ENCODE data around the gene MSI2. TPM values are rescaled to one million over a fixed set of nuclear protein-coding genes. Genes with fewer than 3 reads are reported as not detected.

The MSI2 gene
- total RNA-seq, 1 experiment from 2014 or later: 174 TPM

DNA sequence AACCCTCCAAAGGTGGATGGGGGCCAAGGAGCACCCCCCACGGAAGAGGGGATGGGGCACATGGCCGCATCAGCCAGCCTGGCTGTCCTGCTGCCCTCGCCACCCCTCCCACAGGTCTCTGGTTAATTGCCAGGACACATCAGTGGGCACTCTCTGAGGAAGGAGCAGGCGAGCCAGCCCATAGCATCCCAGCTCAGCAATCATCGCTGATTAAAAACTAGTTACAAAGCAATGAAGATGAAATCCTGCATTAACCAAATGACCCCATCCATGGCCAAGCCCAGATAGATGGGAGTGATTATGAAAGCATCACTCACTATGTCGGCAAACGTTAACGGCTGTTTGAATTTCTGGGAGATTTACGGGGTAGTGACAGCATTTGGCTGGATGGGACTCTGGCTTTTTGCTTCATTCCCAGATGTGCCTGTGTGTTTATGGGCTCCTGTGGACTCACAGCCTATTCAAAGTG lies 443.5 kb downstream of the MSI2 start:
- H3K9me3 Mint-ChIP-seq (ENCODE audit: unreplicated experiment): no peaks in the 10 kb centered on the region
- peaks cover 6% of the 10 kb centered on the region for H3K36me3 Mint-ChIP-seq (ENCODE audit: insufficient read depth, unreplicated experiment)
- no peaks in the 10 kb centered on the region for H3K9me3 ChIP-seq
- H3K4me1 Mint-ChIP-seq (ENCODE audit: low read depth, unreplicated experiment): no peaks in the 10 kb centered on the region
- intact Hi-C loops (cut with micrococcal nuclease; ENCODE audit: unreplicated experiment): no loop called here
- peaks cover 10% of the 10 kb centered on the region for H3K4me1 ChIP-seq
- H3K27ac Mint-ChIP-seq (ENCODE audit: unreplicated experiment): no peak overlapping the region
- CTCF ChIA-PET: interaction anchor here (0.5 kb wide), 1 partner anchor 8 kb away, joined by 5 read pairs; no protein-coding TSS in a partner anchor
- no peak overlapping the region for H3K4me3 Mint-ChIP-seq (ENCODE audit: unreplicated experiment)
- DNase-seq: no peak
- H3K4me3 ChIP-seq (ENCODE audit: low read depth, low read length): no peak overlapping the region
- POLR2A ChIA-PET: no interaction called here
- TF ChIP-seq, protein P1, sequence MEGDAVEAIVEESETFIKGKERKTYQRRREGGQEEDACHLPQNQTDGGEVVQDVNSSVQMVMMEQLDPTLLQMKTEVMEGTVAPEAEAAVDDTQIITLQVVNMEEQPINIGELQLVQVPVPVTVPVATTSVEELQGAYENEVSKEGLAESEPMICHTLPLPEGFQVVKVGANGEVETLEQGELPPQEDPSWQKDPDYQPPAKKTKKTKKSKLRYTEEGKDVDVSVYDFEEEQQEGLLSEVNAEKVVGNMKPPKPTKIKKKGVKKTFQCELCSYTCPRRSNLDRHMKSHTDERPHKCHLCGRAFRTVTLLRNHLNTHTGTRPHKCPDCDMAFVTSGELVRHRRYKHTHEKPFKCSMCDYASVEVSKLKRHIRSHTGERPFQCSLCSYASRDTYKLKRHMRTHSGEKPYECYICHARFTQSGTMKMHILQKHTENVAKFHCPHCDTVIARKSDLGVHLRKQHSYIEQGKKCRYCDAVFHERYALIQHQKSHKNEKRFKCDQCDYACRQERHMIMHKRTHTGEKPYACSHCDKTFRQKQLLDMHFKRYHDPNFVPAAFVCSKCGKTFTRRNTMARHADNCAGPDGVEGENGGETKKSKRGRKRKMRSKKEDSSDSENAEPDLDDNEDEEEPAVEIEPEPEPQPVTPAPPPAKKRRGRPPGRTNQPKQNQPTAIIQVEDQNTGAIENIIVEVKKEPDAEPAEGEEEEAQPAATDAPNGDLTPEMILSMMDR (IDR thresholded peaks at IDR 0.05; ENCODE audit: insufficient read depth in 1 of 2, low read depth in 1 of 2, low read length in 1 of 2, severe bottlenecking in 1 of 2, unreplicated experiment in 1 of 2): no peak
- H3K27me3 ChIP-seq (replicated peaks; ENCODE audit: control insufficient read depth, insufficient read depth, low read length): no peaks in the 10 kb centered on the region
- no TSS peak for BruUV-seq (replicated peaks)
- H3K27me3 Mint-ChIP-seq (ENCODE audit: insufficient read depth, unreplicated experiment): no peaks in the 10 kb centered on the region
- no peaks in the 10 kb centered on the region for H3K36me3 ChIP-seq (ENCODE audit: control insufficient read depth, insufficient read depth, low read length)

DNA sequence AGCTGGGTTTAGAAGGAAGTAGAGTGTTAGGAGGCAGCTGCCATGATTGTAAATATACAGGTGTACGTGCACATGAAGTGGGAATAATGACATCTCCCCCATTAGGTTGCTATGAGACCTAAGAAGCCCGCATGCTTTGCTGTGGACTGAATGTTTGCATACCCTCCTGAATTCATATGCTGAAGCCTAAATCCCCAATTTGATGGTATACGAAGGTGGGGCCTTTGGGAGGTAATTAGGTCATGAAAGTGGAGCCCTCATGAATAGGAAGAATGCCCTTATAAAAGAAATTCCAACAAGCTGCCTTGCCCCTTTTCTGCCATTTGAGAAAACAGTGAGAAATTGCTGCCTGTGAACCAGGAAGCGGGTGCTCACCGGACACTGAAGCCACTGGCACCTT lies 444.8 kb downstream of the MSI2 start:
- no peaks in the 10 kb centered on the region for H3K27me3 Mint-ChIP-seq (ENCODE audit: insufficient read depth, unreplicated experiment)
- no TSS peak for BruUV-seq (replicated peaks)
- Histone ChIP-seq H3K36me3 (ENCODE audit: control insufficient read depth, insufficient read depth, low read length) (no peaks in the 10 kb centered on the region), H3K4me1 (peaks cover 10% of the 10 kb centered on the region), H3K27me3 (replicated peaks; ENCODE audit: control insufficient read depth, insufficient read depth, low read length) (no peaks in the 10 kb centered on the region), H3K4me3 (ENCODE audit: low read depth, low read length) (no peak overlapping the region), H3K9me3 (no peaks in the 10 kb centered on the region)
- no peaks in the 10 kb centered on the region for H3K9me3 Mint-ChIP-seq (ENCODE audit: unreplicated experiment)
- H3K4me1 Mint-ChIP-seq (ENCODE audit: low read depth, unreplicated experiment): no peaks in the 10 kb centered on the region
- H3K4me3 Mint-ChIP-seq (ENCODE audit: unreplicated experiment): no peak overlapping the region
- intact Hi-C loops (cut with micrococcal nuclease; ENCODE audit: unreplicated experiment): no loop called here
- ChIA-PET POLR2A (no interaction called here), CTCF (no interaction called here)
- H3K36me3 Mint-ChIP-seq (ENCODE audit: insufficient read depth, unreplicated experiment): peaks cover 6% of the 10 kb centered on the region
- TF ChIP-seq, protein P1 (IDR thresholded peaks at IDR 0.05; ENCODE audit: insufficient read depth in 1 of 2, low read depth in 1 of 2, low read length in 1 of 2, severe bottlenecking in 1 of 2, unreplicated experiment in 1 of 2): no peak
- no peak for DNase-seq
- H3K27ac Mint-ChIP-seq (ENCODE audit: unreplicated experiment): no peak overlapping the region

DNA sequence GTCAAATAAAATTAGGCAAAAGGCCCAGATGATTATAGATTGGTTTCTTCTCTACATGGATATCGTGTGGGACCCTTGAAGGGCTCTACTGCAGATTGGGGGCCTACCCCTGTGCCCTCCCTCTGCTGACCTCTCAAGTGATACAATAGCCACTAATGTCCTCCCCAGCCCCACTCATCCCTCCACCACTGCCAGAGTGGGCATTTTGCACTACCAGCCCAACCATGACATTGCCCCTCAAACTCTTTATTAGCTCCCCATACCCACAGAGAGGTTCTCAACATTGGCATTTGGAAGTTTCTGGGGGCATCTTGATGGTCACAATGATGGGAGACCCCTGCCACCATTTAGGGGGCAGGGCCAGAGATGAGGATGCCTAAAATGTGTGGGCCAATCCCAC lies 446.9 kb downstream of the MSI2 start:
- BruUV-seq (replicated peaks): no TSS peak
- TF ChIP-seq, protein P1 (IDR thresholded peaks at IDR 0.05; ENCODE audit: insufficient read depth in 1 of 2, low read depth in 1 of 2, low read length in 1 of 2, severe bottlenecking in 1 of 2, unreplicated experiment in 1 of 2): no peak
- no peaks in the 10 kb centered on the region for H3K9me3 Mint-ChIP-seq (ENCODE audit: unreplicated experiment)
- ChIA-PET POLR2A (no interaction called here), CTCF (interaction anchor here (0.5 kb wide), 1 partner anchor 573 kb away, joined by 3 read pairs; no protein-coding TSS in a partner anchor)
- peaks cover 4% of the 10 kb centered on the region for H3K4me1 ChIP-seq
- no peaks in the 10 kb centered on the region for H3K27me3 ChIP-seq (replicated peaks; ENCODE audit: control insufficient read depth, insufficient read depth, low read length)
- no peak for DNase-seq
- H3K4me3 ChIP-seq (ENCODE audit: low read depth, low read length): no peak overlapping the region
- intact Hi-C loops (cut with micrococcal nuclease; ENCODE audit: unreplicated experiment): no loop called here
- H3K36me3 ChIP-seq (ENCODE audit: control insufficient read depth, insufficient read depth, low read length): no peaks in the 10 kb centered on the region
- no peak overlapping the region for H3K27ac Mint-ChIP-seq (ENCODE audit: unreplicated experiment)
- H3K36me3 Mint-ChIP-seq (ENCODE audit: insufficient read depth, unreplicated experiment): peaks cover 6% of the 10 kb centered on the region
- no peaks in the 10 kb centered on the region for H3K4me1 Mint-ChIP-seq (ENCODE audit: low read depth, unreplicated experiment)
- H3K9me3 ChIP-seq: no peaks in the 10 kb centered on the region
- no peaks in the 10 kb centered on the region for H3K27me3 Mint-ChIP-seq (ENCODE audit: insufficient read depth, unreplicated experiment)
- no peak overlapping the region for H3K4me3 Mint-ChIP-seq (ENCODE audit: unreplicated experiment)
